SHP77 treated with DMSO at 0.1 percent for 48 hours (cell line): Measurements from ENCODE around the gene CMTM5.

Experiments
- DNase-seq: peaks from one replicate; lab custom pipeline; 2025; lab: John Stamatoyannopoulos, UW

The CMTM5 gene

DNA sequence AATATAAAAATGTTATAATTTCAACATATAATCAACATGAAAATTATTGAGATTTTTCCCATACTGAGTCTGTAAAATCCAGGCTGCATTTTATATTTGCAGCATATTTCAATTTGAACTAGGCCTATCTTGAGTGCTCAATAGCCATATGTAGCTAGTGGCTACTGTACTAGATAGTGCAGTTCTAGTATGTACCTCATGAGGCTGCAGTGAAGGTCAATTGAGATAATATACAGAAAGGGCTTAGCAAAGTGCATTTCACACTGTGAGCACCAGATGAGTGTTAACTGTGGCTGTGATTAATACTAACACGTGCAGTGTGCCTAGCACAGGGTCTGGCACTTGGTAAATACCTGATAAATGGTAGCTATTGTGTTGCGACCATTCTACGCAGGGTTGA, 18.8 kb upstream of the CMTM5 start:
- DNase-seq = no peak

DNA sequence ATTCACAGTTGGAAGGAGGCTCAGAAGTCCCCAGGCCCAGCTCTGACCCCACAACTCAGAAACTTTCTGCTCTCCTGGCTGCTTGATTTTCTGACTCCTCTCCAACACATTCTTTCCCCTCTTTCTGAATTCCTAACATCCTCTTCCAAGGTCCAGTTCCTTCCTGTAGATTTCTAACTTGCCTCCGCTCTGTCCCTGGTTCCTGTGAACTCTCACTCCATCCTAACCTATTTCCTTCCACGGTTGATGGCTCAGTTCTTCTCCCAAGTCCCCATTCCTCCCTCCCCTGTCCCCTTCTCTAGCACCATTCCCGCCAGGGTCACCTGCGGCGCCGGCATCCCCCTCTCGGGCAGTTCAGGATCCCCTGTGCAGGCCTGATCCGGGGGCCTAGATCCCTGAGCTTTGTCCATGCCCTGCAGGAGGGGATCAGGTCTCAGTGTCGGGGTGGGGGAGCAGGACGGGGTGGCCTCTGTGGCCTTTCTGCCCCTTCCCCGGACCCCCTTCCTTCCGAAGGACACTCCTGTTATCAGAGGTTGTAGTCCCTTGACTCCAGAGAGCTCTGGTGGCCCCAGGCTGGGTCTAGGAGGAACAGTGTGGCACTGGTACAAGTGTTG, 18.2 kb upstream of the CMTM5 start:
- no peak for DNase-seq

DNA sequence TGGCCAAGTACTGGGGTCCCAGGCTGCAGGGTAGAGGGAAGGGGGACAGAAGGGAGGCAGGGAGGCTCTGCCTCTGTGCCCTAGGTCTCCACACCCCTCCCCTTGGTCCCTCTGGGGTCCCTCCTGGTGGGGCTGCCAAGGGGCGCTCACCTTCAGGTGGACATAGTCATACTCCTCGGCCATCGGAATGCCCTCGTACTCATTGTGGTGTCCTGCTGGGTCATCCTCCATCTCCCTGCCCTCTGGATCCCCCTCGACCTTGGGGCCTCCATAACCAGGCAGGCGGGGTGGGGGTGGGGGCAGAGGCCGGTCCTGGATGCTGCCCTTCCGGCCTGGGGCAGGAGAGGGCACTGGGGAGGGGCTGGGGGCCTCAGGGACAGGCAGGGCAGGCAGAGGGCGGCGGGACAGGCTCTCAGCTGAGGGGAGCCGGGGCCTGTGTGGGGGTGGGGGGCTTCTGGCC, 17.6 kb upstream of the CMTM5 start:
- no peak for DNase-seq

DNA sequence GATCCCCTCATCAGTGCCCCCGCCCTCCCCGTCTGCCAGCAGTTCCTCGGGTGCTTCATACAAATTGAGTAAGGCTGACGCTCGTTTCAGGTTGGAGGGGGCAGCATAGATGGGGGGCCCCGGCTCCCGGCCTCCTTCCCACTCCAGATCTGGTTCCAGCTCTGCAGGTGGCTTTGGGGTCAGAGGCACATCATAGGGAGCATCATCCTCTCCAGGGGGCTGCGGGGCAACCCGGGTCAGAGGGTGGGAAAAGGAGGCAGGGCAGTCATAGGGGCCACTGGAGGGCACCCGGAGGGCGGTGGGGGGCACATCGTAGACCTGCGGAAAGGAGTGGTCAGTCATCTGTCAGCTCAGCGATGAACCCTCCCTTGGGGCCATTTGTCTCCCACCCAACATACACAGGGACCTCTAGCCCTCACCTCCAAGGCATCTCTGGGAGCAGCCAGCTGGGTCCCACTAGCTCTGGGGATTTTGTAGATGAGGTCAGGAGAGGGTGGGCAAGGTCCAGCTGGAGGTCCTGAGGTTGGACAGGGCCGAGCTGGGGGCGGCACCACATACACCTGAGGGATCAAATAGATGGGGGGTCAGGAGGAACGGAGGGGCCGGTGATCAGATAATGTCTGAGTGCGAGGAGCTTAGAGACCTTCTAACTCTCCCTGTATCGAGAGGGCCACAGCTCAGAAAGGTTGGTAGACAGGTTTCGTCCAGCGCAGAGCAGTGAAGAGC, 17.0 kb upstream of the CMTM5 start:
- DNase-seq = no peak

DNA sequence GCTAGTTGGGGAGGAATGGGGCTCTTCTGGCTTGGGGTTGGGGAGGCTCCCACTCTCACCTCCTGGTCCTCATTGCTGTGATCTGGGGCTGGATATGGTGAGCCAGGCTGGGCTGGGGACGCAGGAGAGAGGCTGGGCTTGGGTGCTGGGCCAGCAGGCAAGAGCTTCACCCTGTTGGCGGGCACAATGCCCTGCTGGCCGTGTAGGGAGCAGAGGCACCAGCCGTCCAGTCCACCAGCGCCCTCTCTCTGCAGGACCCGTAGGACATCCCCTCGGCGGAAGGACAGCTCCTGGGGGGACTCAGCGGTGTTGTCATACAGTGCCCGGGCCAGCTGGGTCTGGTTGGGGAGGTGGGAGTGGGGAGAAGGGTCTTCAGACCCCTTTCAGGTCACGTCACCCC, 16.4 kb upstream of the CMTM5 start:
- no peak for DNase-seq

DNA sequence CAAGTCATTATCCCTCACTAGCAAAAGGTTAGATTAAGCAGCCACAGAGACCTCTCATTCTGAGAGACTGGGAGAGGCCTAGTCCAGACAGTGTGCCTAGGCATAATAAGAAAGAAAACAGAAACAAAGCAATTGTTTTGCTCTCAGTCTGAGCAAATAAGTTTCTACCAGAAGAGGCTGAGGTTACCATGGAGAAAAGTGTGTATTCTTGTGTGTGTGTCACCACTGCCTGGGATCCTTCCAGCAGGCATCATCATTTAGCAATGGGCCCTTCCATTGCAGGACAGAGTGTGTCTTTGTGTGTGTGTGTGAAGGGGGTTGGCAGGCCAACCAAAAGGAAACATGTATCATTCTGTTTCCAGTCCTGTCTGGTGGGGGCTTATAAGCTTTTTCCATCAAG, 15.5 kb upstream of the CMTM5 start:
- no peak for DNase-seq

DNA sequence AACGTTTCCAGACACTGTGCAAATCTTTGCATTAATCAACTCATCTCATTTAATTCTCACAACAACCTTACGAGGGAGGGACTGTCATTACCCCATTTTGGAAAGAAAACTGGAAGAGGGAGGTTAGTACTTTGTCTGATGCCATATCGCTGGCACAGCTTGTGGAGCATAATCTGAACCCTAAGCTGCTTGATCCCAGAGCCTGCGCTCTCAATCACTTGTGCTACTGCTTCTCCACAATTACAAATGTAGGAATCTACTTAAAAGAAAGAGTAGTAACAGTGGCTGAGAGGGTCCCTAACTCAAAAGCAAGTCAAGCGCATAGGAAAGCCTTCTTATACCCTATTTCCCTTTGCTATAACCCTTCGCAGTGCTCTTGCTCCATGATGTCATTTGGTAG, 15.1 kb upstream of the CMTM5 start:
- no peak for DNase-seq

DNA sequence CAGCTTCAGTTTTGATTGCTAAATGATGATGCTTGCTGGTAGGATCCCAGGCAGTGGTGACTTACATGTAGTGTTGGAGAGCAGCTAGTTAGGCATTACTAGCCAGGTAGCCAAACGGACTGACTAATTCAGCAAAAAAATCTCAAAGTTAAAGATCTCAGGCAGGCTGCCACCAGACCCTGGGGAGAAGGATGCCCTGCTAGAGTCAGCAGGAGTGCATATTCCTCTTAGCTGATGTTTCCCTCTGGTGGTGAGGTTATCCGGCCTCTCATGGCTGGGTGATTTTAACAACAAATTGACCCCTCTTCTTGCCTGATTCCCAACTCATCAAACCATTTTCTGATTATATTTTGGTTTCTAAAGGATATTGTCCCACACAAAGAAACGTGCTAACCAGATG, 14.6 kb upstream of the CMTM5 start:
- DNase-seq = no peak

DNA sequence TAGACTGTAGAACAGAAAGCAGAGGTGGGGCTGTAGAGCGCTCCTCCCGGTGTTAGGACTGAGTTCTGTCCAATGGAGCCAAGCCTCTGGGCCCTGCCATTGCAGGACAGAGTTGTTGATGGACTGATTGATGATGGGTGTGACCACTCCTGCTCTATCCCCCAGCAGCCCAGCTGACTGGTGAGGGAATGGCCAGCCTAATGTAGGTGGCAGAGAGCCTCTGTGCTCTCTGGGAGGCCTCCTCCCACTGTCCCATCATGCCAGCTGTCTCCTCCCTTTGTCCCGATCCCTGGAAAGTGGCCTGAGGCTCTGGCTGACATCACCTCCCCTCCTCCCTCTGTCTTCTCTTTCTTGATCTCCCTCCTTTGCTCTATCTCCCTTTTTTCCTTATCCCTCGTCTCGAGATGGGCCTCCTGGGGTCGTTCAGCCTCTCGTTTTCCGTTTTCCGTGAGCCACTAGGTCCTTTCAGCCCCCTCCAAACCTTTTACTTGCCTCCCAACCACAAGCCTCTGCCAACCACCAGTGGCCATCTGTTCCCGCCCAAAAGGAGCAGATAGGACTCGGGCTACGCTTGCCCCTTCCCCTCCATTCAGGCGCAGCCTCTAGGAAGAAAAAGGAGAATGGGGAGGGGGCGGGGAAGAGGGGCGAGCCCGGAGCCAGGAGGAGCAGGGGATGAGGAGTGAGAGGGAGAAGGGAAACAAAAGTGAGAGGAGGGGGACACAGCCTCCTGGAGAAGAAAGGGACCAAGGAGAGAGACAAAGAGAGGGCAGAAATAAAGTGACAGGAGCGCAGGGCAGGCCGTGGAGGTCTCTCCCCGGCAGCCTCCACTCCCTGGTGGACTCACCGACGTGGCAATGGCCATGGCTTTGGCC, 12.4 kb upstream of the CMTM5 start:
- no peak for DNase-seq

DNA sequence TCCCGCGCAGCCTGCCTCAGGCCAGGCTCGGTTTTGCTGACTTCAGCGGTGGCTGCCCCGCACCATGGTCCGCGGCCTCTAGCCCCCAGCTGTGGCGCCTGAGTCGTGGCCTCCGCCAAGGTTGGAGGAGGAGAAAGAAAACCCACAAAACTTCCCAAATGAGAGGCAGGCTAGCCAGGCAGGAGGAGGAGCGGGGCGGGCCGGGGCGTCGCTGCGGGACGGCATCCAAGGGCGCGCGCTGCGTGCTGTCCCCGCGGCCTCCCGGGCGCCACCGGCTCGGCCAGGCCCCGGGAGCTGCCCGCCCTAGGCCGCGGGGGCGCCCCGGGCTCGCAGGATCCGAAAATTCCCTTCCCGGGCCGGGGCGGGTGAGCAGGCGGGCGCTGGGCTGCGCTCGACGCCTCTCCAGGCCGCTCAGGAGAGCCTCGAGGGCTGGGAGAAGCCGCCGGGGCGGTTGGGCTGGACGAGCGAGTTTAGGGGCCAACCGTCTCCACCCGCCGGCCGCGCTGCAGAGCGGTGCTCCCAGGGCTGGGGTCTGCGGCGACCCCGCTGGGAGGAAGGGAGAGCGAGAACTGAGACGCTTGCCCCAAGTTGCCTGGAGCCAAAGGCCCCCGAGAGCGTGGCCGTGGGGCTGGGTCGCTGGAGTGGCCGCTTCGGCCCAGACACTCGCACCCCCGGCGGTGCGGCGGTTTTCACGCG, 11.7 kb upstream of the CMTM5 start, which contains the start of gene EFS:
Gene EFS, minus strand, starts transcription at position 137 of the 696 bp plus-strand sequence. CDS start 147 bp downstream, outside the sequence.
- DNase-seq = no peak

DNA sequence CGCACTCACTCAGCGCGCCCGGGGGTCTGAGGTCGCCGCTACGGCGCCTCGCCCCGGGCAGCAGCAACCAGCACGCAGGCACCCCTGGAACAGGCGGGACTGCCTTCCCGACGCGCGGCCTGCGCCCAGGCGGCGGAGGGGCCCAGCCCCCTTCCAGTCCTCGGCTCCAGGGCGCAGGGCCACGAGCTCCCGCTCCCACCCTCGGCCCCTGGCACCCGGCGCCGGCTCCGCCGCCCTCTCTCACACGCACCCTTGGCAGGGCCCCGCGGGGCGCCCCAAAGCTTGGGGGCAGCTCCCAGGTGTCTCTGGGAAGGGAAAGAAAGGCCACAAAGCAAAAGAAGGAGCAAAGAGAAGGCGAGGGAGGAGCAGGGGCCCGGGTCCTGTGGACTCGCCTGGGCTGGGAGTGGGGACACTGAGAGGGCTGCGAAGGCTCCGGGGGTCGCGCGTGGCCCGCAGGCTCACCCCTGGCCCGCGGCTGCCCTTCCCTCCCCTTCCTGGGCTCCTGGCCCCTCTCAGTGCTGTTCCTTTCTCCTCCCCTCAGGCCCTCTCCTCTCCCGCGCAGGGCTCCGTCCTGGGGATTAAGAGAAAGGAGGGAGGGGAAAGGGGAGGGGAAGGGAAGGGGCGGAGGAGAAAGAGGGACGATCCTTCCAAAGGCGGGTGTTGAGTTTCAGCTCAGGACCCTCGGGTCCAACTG, 11.0 kb upstream of the CMTM5 start:
- DNase-seq = no peak

DNA sequence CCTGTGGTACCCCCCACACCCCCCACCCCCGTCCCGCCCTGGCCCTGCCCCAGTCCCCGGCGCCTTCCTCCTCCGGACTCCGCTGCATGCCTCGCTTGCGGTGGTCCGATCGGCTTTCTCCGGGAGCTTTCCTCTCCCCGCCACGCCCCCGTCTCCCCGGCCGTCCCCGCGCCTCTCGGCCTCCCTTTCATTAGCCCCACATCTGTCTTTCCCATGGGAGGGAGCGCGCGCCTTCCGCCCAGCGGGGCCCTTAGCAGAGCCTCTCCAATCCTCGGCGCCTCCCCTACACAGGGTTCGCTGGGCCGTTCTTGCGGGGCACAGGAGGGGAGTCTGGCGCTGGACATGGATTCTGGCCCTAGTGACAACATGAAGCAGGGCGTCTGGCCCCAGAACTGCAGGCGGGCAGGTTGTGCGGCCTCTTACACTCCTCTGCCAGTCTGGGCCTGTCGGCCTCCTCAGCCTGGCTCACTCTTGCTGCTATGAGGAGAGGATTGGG, 10.4 kb upstream of the CMTM5 start:
- no peak for DNase-seq

DNA sequence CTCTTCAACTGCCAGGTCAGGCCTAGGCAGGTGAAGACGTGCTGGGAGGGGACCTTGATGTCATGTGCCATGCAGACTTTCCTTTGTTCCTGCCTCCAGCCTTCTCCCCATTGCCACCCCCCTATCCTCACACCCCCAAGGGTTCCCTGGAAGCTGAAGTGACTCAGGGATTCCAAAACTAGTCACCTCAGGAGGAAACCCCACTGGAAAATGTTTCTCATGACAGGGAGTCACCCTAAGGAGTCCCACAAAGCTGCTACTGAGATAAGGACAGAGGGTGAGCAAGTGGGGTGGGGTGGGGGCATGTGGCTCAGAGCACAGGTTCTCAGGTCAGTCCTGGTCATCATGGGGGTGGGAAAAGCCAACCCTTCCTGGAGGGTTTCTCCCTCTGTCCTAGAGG, 6.6 kb upstream of the CMTM5 start:
- DNase-seq = no peak

DNA sequence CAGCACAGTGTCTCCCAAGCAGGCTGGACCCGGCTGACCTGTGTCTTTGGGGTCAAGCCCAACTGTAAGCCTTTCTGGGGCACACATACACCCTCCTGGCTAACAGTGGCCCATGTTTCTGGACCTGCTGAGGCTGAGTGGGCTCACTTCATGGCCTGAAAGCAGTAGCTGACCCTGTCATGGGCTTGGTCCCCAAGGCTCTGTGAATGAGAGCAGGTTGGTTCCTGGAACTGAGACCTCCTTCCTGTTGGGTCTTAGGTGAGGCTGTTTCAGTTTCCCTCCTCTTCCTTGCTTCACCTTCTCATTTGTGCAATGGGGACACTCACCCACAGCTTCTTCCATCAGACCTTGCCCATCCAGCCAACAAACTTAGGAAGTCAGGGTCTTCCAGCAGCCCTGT, 5.0 kb upstream of the CMTM5 start:
- DNase-seq = no peak

DNA sequence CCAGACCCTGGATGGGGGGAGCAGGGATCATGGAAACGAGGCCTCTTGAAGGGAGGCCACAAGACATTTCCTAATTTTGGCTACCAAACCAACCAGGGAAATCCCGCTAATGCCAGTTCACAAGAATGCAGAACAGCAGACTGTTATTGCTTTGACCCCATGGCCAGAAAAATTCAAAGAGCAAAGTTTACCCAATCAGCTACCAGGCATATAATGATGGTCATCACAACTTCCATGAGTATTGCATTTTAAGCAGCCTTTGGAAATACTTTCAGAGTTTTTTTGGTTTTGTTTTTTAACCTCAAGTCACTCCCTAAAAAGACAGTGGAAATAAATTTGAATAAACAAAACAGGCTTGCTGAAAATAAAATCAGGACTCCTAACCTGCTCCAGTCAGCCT, 4.3 kb upstream of the CMTM5 start, which contains the start of gene IL25:
Gene IL25, plus strand, starts transcription at position 301 of the 400 bp plus-strand sequence.
- DNase-seq = no peak

DNA sequence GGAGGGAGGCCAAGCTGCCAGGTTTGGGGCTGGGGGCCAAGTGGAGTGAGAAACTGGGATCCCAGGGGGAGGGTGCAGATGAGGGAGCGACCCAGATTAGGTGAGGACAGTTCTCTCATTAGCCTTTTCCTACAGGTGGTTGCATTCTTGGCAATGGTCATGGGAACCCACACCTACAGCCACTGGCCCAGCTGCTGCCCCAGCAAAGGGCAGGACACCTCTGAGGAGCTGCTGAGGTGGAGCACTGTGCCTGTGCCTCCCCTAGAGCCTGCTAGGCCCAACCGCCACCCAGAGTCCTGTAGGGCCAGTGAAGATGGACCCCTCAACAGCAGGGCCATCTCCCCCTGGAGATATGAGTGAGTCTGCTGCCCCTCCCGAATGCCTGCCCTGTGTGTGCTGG, 3.8 kb upstream of the CMTM5 start:
- no peak for DNase-seq

DNA sequence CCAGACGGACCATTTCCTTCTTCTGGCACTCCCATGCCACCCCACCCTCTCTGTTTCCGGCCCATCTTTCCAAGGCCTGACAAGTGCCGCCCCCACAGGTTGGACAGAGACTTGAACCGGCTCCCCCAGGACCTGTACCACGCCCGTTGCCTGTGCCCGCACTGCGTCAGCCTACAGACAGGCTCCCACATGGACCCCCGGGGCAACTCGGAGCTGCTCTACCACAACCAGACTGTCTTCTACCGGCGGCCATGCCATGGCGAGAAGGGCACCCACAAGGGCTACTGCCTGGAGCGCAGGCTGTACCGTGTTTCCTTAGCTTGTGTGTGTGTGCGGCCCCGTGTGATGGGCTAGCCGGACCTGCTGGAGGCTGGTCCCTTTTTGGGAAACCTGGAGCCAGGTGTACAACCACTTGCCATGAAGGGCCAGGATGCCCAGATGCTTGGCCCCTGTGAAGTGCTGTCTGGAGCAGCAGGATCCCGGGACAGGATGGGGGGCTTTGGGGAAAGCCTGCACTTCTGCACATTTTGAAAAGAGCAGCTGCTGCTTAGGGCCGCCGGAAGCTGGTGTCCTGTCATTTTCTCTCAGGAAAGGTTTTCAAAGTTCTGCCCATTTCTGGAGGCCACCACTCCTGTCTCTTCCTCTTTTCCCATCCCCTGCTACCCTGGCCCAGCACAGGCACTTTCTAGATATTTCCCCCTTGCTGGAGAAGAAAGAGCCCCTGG, 1.2 kb upstream of the CMTM5 start:
- DNase-seq = no peak

DNA sequence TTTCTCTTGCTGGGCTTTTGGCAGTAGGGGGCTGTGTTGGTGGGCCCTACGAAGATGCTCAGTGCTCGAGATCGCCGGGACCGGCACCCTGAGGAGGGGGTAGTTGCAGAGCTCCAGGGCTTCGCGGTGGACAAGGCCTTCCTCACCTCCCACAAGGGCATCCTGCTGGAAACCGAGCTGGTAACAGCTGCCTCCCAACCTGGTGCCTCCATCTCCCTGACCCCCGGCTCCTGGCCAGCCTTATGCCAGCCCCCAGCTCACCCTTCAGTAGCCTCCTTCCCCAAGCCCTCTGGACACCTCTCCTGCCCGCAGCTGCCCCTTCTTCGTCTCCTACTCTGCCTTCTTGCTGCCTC, 328 bp downstream of the CMTM5 start:
- DNase-seq = no peak

DNA sequence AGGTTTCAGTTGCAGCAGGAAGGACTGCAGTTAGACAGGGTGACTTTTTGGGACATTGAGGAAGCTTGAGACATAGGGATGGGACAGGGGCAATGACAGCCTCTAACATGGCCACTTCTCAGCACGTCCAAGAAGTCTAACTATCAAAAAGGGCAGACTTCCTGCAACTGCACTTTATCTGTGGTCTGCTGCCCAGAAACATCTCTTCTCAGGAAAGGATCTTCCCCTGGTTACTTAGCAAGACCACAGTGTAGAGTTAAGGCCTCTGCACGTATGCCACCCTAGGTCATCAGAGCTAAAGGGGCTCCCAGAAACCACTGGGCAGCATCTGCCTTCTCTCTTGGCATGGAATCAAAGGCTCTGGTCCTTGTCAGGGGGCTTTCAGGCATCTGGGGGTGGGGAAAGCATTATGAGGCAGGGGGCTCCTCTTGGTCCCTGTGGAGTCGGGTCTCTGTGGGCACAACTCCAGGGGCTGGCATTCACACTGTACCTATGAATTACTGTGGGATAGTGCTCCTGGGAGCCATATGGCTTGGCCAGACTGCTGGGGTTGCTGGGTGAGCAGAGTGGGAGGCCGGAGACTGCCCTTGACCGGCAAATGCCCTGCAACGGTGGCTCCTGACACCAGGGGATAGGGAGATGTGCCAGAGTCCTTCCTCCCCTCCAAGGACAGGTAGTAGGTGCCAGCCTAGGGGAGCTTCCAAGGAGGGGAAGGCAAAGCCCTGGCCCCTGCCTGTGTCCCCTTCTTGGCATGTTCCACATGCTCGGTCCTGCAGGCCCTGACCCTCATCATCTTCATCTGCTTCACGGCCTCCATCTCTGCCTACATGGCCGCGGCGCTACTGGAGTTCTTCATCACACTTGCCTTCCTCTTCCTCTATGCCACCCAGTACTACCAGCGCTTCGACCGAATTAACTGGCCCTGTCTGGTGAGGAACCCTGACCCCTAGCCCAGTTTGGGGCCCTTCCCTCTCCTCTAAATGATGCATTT, 1.0 kb downstream of the CMTM5 start:
- DNase-seq = no peak
